Spinal cord (tissue), 10 donors: ENCODE data around the gene TNFRSF8. TPM values are rescaled to one million over a fixed set of nuclear protein-coding genes. Genes with fewer than 3 reads are reported as not detected.
A peak's percentile ranks its signal among the peaks of the same experiment; 100 is the strongest.

Source experiments
- DNase-seq, 6 donors: peaks; one replicate each; pipeline versions ENCODE4 v3.0.0 to v3.0.0-alpha.2; 2013 to 2015; ENCODE audit warnings: low spot score in 6 of 6, low read depth in 4 of 6
- H3K27ac ChIP-seq: one replicate; pipeline ENCODE4 v1.5.1; 2013; ENCODE audit warnings: low read depth, low read length, control low read depth
- H3K27me3 ChIP-seq: one replicate; pipeline ENCODE4 v1.6.1; 2013; ENCODE audit warnings: low read length; ENCODE audit not compliant: control insufficient read depth, insufficient read depth
- H3K36me3 ChIP-seq: one replicate; pipeline ENCODE4 v1.6.1; 2013; ENCODE audit warnings: low read length; ENCODE audit not compliant: control insufficient read depth, insufficient read depth
- H3K4me1 ChIP-seq: one replicate; pipeline ENCODE4 v1.6.1; 2013; ENCODE audit warnings: low read length; ENCODE audit not compliant: control insufficient read depth, insufficient read depth
- H3K4me3 ChIP-seq: one replicate; pipeline ENCODE4 v1.5.1; 2013; ENCODE audit warnings: low read depth, low read length, control low read depth
- H3K9me3 ChIP-seq: one replicate; pipeline ENCODE4 v1.6.1; 2013; ENCODE audit warnings: low read length; ENCODE audit not compliant: control insufficient read depth, insufficient read depth
- WGBS: methylation state at CpG from one replicate; pipeline ENCODE4 v1.1.5; 2013; ENCODE audit warnings: missing lambda C conversion rate; ENCODE audit not compliant: insufficient coverage; 5-methylcytosine and 5-hydroxymethylcytosine counted together
- polyA plus RNA-seq, 2 donors: library from polyadenylated mRNA; unstranded; fragments of 120-200 nt; gene quantifications; one replicate each; pipeline ENCODE4 v1.2.1, GENCODE V29; 2013; ENCODE audit not compliant: insufficient read length in 2 of 2
- total RNA-seq, 2 donors: library from RNA; depleted of rRNA in 1 of 2; stranded (reverse); fragments of 120-200 nt in 1 of 2; fragments of >200 nt in 1 of 2; gene quantifications; one replicate each; pipeline versions ENCODE4 v1.2.3 to v1.2.4, GENCODE V29; 2013 to 2014
- donor health status: healthy.

TNFRSF8 gene
- total and polyA plus RNA-seq, 4 donors = 0.11 to 0.20 (median 0.12) TPM; not detected in 1

DNA sequence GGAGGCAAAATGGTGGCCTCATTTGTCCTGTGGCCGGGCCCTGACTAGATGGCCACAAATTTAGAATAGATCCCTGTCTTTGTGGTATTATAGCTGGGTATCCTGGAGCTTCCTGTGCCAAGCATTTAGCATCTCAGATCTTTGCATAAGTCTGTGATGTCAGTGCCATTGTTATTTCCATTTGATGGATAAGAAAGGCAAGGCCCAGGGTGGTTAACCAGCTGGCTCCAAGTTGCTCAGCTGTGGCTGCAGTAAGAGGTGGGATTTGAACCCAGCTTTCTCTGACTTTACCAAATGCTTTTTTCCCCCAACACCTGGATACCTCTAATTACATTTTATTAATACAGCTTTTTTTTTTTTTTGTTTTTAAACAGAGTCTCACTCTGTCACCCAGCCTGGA, 11.7 kb upstream of the TNFRSF8 start:
- no peak overlapping the region for H3K27ac ChIP-seq
- peaks cover 40% of the 10 kb centered on the region for H3K4me1 ChIP-seq
- DNase-seq = no peak
- no peaks in the 10 kb centered on the region for H3K27me3 ChIP-seq
- no peak overlapping the region for H3K4me3 ChIP-seq
- WGBS = 83% methylated on average over 1 of the region's 1 CpG
- no peaks in the 10 kb centered on the region for H3K9me3 ChIP-seq
- no peaks in the 10 kb centered on the region for H3K36me3 ChIP-seq

DNA sequence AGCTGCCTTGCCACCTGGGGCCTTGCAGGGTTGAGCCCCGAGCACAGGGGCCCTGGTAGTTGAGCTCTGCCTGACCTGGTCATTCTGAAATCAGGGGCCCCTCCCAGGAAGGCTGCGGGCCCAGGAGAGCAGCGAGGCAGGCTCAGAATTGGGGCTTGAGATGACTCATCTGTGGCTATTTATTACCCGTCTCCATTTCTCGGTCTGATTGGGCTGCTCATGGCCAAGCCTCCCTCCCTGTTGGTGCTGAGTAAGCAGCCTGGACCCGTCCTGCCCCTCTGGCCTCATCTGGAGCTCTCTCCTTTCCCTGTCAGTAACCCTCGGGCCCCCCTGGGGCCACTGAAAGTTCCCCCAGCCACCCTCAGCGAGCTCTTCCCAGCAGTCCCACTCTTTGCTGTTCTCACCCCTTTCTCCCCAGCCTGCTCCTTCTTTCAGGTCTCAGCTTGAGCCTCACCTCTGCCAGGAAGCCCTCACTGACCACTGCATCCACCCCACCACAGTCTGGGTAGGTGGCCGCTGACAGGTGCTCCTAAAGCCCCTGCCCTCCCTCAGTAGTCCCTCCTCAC, 11.0 kb upstream of the TNFRSF8 start:
- DNase-seq = no peak
- H3K4me3 ChIP-seq = no peak overlapping the region
- no peaks in the 10 kb centered on the region for H3K9me3 ChIP-seq
- H3K4me1 ChIP-seq = peaks cover 40% of the 10 kb centered on the region
- peaks cover 3% of the 10 kb centered on the region for H3K27me3 ChIP-seq
- no peak overlapping the region for H3K27ac ChIP-seq
- WGBS = 33% methylated on average over 9 of the region's 9 CpGs
- H3K36me3 ChIP-seq = no peaks in the 10 kb centered on the region

DNA sequence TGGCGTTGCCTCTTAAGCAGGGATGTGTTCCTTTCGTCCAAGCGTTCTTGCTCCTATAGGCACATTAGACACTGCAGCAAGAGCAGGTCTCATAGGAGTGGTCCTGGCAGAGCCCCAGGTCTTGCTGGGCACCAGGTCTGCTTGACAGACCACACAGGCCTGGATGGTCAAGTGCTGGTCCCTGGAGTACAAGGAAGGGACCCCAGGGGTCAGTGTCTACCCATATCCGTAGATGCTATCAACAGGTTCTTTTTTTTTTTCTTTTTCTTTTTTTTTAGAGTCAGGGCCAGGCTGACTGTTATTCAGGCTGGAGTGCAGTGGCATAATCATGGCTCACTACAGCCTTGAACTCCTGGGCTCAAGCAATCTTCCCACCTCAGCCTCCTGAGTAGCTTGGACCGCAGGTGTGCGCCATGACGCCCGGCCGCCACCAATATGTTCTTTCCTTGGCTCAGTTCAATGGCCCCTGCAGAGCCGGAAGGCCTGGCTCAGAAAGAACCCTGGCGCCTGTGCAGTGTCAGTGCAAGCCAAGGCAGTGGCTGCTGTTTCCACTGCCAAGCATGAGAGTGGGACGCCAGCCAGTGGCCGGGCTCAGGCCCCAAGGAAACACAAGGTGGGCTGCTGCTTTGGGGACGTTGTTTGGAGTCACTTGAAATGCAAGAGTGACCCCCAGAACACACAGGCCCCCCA, 10.0 kb upstream of the TNFRSF8 start:
- Histone ChIP-seq H3K27ac (peak overlapping the region; percentile 47), H3K36me3 (no peaks in the 10 kb centered on the region), H3K9me3 (no peaks in the 10 kb centered on the region), H3K4me1 (peaks cover 31% of the 10 kb centered on the region), H3K27me3 (peaks cover 3% of the 10 kb centered on the region), H3K4me3 (no peak overlapping the region)
- 62% methylated on average over 11 of the region's 14 CpGs for whole genome bisulfite sequencing
- DNase-seq = peak in 5 of 6 donors; percentile 43 to 84 (median 50)

DNA sequence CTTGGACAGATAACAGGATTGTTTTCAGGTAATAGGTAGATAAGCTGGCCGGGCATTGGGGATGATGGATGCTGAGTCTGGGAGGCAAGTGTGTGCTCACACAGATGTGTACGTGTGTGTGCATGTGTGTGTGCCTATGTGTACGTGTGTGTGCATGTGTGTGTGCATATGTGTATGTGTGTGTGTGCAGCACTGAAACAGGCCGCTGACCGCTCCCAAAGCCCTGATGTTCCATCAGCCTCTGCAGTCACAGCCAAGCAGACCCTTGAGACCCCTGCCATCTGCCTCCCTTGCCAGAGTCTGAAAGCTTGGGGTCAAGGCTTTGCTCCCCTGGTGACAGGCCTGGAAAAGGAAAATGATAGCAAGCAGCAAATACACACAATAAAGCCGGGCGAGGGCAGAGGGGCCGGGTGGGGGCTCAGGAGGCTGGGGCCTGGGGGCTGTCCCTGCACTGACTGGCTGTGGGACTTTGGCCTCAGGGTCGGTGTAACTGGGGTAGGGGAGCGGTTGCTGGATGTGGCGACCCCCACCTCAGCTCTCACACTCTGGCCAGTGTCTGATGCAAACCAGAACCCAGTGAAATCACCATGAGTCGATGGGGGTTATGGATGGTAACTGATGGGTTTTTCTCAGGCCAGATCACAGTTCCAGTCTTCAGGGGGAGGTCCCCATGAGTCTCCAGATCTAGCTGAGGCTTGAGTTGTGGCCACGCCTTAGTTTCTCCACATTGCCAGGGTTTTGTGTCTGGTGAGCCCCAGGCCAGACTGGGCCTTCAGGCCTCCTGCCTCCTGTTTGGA, 9.2 kb upstream of the TNFRSF8 start:
- WGBS = 65% methylated on average over 11 of the region's 13 CpGs
- H3K4me1 ChIP-seq = peaks cover 27% of the 10 kb centered on the region
- H3K27me3 ChIP-seq = peaks cover 5% of the 10 kb centered on the region
- no peak overlapping the region for H3K27ac ChIP-seq
- peak in 1 of 6 donors; percentile 5 for DNase-seq
- no peak overlapping the region for H3K4me3 ChIP-seq
- H3K36me3 ChIP-seq = no peaks in the 10 kb centered on the region
- H3K9me3 ChIP-seq = no peaks in the 10 kb centered on the region

DNA sequence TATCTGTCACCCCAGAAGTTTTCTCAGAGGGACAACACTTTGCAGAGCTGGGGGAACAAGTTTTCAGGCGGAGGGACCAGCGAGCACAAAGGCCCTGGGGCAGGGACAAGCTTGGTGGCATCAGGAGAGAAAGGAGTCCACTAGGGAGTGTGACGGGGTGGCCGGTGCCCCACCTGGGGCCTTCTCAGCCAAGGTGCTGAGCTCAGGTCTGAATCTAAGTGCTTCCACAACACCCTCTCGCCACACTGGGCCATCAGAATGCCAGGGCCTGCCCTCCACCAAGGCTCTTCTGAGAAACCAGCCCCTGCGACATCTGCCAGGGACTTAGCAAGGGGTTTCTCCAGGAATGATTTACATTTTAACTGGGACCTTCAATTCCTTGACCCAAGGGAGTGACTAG, 7.8 kb upstream of the TNFRSF8 start:
- no peaks in the 10 kb centered on the region for H3K9me3 ChIP-seq
- H3K4me1 ChIP-seq = peaks cover 25% of the 10 kb centered on the region
- no peak overlapping the region for H3K27ac ChIP-seq
- H3K4me3 ChIP-seq = no peak overlapping the region
- 82% methylated on average over 4 of the region's 6 CpGs for WGBS
- H3K36me3 ChIP-seq = no peaks in the 10 kb centered on the region
- DNase-seq = no peak
- H3K27me3 ChIP-seq = peaks cover 10% of the 10 kb centered on the region

DNA sequence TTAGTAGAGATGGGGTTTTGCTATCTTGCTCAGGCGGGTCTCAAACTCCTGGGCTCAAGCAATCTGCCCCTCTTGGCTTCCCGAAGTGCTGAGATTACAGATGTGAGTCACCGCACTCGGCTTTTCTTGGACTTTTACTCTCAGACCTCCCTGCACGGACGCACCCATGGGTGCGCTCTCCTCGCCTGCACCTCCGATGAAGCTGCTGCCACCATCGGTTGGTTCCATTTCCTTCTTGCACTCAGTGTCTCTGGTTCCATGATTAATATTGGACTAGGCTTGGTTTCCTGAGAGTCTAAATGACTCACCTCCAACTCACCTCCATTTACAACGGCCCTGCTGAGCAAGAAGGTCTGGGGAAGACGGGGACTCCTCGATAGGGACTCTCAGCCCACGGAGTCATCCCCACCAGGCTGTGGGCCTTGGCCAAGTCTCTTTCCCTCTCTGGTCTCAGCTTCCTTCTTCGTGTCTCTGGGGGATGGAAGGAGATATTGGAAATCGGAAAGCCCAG, 6.7 kb upstream of the TNFRSF8 start:
- no peak for DNase-seq
- no peak overlapping the region for H3K4me3 ChIP-seq
- H3K27ac ChIP-seq = no peak overlapping the region
- 94% methylated on average over 13 of the region's 16 CpGs for WGBS
- peaks cover 25% of the 10 kb centered on the region for H3K4me1 ChIP-seq
- H3K36me3 ChIP-seq = no peaks in the 10 kb centered on the region
- peaks cover 12% of the 10 kb centered on the region for H3K27me3 ChIP-seq
- H3K9me3 ChIP-seq = no peaks in the 10 kb centered on the region

DNA sequence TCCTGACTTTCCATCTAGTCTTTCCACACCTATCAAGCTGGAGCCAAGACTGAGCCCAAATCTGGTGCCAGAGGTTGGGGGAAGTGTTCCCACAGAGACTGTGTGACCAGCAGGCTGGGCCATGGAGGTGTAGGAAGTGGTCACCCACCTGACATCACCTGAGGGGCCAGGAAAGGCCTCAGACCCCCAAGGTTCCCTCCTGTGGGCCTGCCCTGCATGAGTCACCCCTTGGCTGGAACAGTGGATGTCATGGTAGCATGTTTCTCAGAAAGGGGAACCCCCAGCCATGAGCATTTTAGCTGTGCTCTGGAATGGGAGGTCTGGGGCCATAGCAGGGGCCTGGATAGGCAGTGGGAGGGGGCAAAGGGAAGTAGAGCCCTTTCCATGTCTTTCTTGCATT, 5.7 kb upstream of the TNFRSF8 start:
- H3K4me1 ChIP-seq = peaks cover 16% of the 10 kb centered on the region
- no peak for DNase-seq
- H3K9me3 ChIP-seq = no peaks in the 10 kb centered on the region
- no peaks in the 10 kb centered on the region for H3K36me3 ChIP-seq
- peaks cover 20% of the 10 kb centered on the region for H3K27me3 ChIP-seq
- no peak overlapping the region for H3K4me3 ChIP-seq
- no peak overlapping the region for H3K27ac ChIP-seq

DNA sequence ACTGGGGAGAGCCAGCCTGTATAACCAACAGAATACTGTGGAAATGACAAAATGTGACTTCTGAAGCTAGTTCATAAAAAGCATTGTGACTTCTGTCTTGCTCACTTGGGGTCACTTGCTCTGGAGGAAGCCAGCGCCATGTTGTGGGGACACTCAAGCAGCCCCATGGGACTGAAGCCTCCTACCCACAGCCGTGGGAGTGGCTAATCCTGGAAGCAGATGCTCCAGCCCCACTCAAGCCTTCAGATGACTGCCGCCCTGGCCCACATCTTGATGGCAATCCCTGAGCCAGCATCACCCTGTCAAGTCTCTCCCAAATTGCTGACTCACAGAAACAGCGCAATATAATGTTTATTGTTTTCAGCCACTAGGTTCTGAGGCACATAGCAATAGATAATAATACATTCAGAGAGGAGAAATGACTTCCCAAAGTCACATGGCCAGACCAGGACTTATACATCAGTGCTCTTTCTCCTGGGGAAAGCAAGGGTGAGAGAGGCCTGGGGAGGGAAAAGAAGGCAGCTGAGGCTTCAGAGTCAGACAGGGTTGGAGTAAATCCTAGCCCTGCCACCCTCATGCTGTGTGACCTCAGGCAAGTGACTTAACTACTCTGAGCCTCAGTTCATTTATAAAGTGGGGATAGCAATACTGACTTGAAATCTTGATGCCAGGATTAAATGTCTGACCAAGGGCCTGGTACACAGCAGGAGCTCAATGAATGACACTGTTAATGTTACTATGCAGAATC, 5.0 kb upstream of the TNFRSF8 start:
- peaks cover 25% of the 10 kb centered on the region for H3K27me3 ChIP-seq
- DNase-seq = no peak
- H3K9me3 ChIP-seq = no peaks in the 10 kb centered on the region
- WGBS = 84% methylated on average over 3 of the region's 4 CpGs
- peaks cover 11% of the 10 kb centered on the region for H3K4me1 ChIP-seq
- H3K27ac ChIP-seq = no peak overlapping the region
- no peaks in the 10 kb centered on the region for H3K36me3 ChIP-seq
- no peak overlapping the region for H3K4me3 ChIP-seq

DNA sequence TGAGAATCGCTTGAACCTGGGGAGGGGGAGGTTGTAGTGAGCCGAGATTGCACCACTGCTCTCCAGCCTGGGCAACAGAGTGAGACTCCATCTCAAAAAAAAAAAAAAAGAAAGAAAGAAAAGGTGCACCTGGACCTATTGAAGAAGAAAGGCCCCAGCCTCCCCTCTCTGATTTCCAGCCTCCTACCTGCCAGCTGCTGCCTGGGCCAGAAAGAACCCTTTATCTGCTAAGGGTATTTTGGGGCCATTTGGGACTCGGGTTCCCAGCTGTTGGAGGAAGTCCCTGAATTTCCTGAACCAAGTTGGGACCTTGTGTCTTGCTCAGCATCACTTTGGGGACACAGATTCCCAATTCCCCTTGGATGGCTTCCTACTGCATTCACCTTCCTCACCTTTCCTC, 3.9 kb upstream of the TNFRSF8 start:
- no CpG with 5 or more reads among the region's 3 CpGs for WGBS
- H3K9me3 ChIP-seq = no peaks in the 10 kb centered on the region
- no peak overlapping the region for H3K4me3 ChIP-seq
- H3K36me3 ChIP-seq = no peaks in the 10 kb centered on the region
- H3K27ac ChIP-seq = no peak overlapping the region
- no peak for DNase-seq
- H3K27me3 ChIP-seq = peaks cover 36% of the 10 kb centered on the region
- peaks cover 14% of the 10 kb centered on the region for H3K4me1 ChIP-seq
